OCI-M1 (cell line): ENCODE data around the gene SLC25A42.
"Not testable (repeated sequence)": the region's sequence is repeated elsewhere in the genome, so short reads cannot be mapped to it uniquely, and the experiment has no call there.

Experiments used
- DNase-seq: peaks from one replicate; lab custom pipeline; 2025; lab: John Stamatoyannopoulos, UW

SLC25A42 gene, protein sequence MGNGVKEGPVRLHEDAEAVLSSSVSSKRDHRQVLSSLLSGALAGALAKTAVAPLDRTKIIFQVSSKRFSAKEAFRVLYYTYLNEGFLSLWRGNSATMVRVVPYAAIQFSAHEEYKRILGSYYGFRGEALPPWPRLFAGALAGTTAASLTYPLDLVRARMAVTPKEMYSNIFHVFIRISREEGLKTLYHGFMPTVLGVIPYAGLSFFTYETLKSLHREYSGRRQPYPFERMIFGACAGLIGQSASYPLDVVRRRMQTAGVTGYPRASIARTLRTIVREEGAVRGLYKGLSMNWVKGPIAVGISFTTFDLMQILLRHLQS

GRCh38 chr19:19063183-19064097, at the start of gene SLC25A42:
TSS of gene SLC25A42 (plus strand) at chr19:19063994. CDS start at chr19:19096125, 32,131 bp downstream.
- DNase-seq = peak; percentile 99

GRCh38 chr19:19021115-19021514, 42.7 kb upstream of the SLC25A42 start:
- no peak for DNase-seq

- no peak for DNase-seq
Observed at GRCh38 chr19:19022380-19022961, 41.3 kb upstream of the SLC25A42 start.

- not testable (repeated sequence) for DNase-seq
Observed at GRCh38 chr19:19023376-19023775, 40.4 kb upstream of the SLC25A42 start.

DNA sequence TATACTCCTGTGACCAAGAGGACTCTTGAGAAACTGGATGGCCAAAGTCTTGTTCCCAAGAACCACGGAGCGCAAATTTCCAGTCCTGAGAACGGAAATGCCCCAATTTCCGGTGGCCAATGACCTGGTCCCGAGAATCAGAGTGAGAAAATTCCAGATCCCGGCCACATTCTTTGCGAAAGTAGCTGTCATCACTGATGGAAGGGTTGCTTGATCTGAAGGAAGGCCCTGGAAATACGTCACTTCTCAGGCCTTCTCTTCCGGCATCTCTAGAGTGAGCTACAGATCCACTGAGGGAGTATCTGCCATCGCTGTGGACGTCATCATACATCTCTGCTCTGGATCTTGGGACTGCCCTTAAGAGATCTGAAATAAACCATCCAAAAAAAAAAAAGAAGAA, 37.9 kb upstream of the SLC25A42 start:
- DNase-seq = no peak

DNA sequence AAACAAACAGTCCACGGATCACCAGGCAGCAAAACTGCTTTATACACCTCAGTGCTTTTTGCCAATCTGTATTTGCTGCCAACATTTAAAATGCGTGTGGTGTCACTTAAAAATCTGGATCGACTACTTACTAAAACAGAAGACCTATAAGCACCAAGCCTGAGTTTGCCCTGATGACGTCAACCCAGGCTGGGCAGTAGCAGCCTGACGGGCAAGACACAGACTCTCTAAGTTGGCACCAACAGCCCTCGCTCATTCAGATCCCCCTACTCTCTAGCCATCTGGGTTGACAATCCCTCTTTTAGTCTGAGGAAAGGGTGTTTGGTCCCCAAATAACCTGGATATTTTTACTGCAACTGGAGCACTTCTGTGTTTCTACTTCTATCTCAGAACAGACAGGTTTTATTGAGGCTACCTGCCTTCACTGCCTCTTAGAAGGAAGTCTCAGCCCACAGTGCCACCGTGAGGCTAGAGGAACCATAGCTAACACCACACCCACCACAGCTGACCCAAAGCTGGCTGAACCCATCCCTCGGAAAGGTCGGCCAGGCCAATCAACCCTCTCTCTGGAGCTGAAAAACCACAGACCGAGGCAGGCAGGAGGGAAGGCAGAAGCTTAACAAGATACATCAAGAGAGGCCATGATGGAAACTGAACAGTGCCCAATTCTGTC, 37.4 kb upstream of the SLC25A42 start:
- no peak for DNase-seq

GRCh38 chr19:19027228-19027627, 36.6 kb upstream of the SLC25A42 start:
- DNase-seq = no peak

- no peak for DNase-seq
Observed at GRCh38 chr19:19028526-19028925, 35.3 kb upstream of the SLC25A42 start.

- DNase-seq = no peak
Observed at GRCh38 chr19:19031891-19032290, 31.9 kb upstream of the SLC25A42 start.

- peak; percentile 95 for DNase-seq
Observed at GRCh38 chr19:19032420-19033175, 31.2 kb upstream of the SLC25A42 start.

GRCh38 chr19:19033176-19033425, 30.7 kb upstream of the SLC25A42 start:
- DNase-seq = no peak

DNA sequence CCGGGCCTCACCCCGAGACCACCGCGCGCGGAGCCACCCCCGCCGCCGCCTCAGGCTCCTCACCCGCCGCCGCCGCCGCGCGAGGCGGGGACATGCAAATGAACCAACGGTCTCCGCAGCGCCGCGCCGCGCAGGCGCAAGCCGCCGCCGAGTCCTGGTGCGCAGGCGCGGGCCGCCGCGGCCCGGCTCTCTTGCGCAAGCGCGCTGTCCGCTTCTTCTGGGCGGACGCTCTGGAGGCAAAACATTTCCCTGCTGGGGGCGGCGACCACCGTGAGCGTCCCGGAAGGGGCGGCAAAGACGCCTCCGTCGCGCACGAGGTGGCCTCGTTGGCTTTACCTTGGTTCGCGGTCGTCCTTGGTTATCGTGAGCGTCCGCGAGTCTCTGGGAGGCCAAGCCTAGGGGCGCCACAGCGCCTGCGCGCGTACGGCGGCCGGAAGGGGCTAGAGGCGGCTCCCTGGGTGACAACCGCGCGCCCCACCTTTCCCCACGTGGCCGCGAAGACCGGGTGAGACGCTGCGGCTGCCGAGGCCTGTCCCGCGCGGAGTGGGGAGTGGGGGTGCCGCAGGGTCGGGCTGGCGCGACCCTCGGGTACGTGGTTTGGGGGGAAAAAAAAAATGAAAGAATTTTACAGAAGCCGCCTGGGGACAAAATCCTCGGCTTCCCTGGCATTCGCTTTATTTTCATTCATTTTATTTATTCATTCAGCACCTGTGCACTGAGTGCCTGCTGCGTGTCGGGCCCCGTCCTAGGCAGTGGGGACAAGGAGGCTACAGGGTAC, 30.2 kb upstream of the SLC25A42 start, which contains the start of the genes ARMC6 and SUGP2:
ARMC6 (plus strand) TSS at position 178 of the 778 bp plus-strand sequence. CDS start 607 bp downstream, outside the sequence.
SUGP2 (minus strand) TSS at position 92 of the 778 bp plus-strand sequence. CDS start 2,446 bp downstream, outside the sequence.
- DNase-seq = peak; percentile 93

GRCh38 chr19:19034204-19034624, 29.6 kb upstream of the SLC25A42 start:
- DNase-seq = peak; percentile 96

- DNase-seq = no peak
Observed at GRCh38 chr19:19039901-19040300, 23.9 kb upstream of the SLC25A42 start.

DNA sequence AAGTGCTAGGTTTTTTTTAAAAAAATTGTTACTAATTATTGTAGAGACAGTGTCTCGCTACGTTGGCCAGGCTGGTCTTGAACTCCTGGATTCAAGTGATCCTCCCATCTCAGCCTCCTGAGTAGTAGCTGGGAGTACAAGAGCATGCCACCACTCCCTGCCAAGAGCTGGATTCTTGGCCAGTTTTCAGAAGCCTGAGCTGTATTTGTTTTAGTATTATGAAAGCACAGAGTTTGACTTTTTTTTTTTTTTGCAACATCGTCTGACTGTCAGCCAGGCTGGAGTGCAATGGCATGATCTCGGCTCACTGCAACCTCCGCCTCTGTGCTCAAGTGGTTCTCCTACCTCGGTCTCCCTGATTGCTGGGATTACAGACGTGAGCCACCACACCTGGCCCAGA, 23.4 kb upstream of the SLC25A42 start:
- no peak for DNase-seq

GRCh38 chr19:19042732-19043280, 21.0 kb upstream of the SLC25A42 start:
- DNase-seq = no peak

- DNase-seq = no peak
Observed at GRCh38 chr19:19043481-19043880, 20.3 kb upstream of the SLC25A42 start.

DNA sequence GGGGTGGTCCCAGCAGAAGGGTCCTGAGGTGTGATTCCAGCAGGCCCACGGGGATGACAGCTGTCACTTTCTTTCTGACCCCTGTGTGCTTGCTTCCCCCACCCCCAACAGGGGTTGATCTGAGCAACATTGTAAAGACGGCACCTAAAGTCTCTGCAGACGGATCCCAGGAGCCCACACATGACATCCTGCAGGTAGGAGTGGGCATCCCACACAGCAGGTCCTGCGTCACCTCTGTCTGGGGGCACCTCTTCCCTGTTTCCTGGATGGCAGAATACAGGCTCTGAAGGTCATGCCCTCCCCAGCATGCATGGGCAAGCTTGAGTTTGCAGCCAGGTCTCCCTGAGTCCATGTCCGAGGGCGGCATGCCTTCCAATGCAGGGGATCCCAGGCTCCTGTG, 19.9 kb upstream of the SLC25A42 start:
- no peak for DNase-seq

- no peak for DNase-seq
Observed at GRCh38 chr19:19049406-19049805, 14.4 kb upstream of the SLC25A42 start.

GRCh38 chr19:19050104-19050503, 13.7 kb upstream of the SLC25A42 start:
- no peak for DNase-seq
